ENCODE measurements around the gene MCF2L2.

DNA sequence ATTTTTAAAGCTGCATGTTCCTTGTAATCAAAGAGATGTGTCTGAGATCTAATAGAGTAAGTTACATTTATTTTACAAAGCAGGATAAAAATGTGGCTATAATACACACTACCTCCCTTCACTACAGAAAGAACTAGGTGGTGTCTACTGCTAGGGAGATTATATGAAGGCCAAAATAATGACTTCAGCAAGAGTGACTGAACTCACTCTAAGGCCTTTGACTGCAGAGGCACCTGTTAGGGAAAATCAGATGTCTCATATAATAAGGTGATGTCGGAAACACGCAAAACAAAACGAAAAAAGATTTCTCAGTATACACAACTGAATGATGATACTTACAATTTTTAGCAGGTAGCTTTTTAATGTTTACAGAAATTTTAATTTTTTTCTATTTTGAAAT lies 156.3 kb downstream of the MCF2L2 start:
- TF ChIP-seq YY1 (IDR thresholded peaks at IDR 0.05; ENCODE audit: insufficient read depth, insufficient read length), result no peak
- TF ChIP-seq ZNF274 (IDR thresholded peaks at IDR 0.05; ENCODE audit: low read depth, low read length), result no peak

All from NT2/D1 (cell line).